PC-3 (cell line): ENCODE data around the gene SLAIN1. TPM values are rescaled to one million over a fixed set of nuclear protein-coding genes. Genes with fewer than 3 reads are reported as not detected.

ENCODE experiments used
- ATAC-seq: fragments of 200-7000 bp; cut with Tn5 transposase; 2 replicates; pipeline ENCODE4 v1.9.1; 2020; ENCODE audit warnings: mild to moderate bottlenecking, moderate library complexity
- Bru-seq: library from RNA; stranded (reverse); fragments of 400-500 nt; gene quantifications from one replicate; lab custom pipeline; 2021; lab: Mats Ljungman, UMichigan
- BruChase-seq, 2 experiments: library from RNA; stranded (reverse); fragments of 400-500 nt; gene quantifications; one replicate each; lab custom pipeline; 2021; lab: Mats Ljungman, UMichigan
- BruUV-seq: library from RNA; stranded (reverse); fragments of 400-500 nt; replicated peaks from 2 replicates; lab custom pipeline; 2021; lab: Mats Ljungman, UMichigan
- CTCF ChIA-PET: fragments of 300-600 bp; sonication (Branson Sonifier 250); formaldehyde crosslinking; loops from one replicate; lab custom pipeline; 2022; ENCODE audit warnings: antibody characterized with exemption; lab: Charles Lee
- POLR2A ChIA-PET: fragments of 300-600 bp; sonication (Branson Sonifier 250); formaldehyde crosslinking; loops from one replicate; lab custom pipeline; 2022; ENCODE audit warnings: antibody characterized with exemption; ENCODE audit not compliant: unreplicated experiment; lab: Charles Lee
- DNase-seq: peaks from one replicate; pipeline ENCODE4 v3.0.0-alpha.2; 2015
- H2AFZ ChIP-seq: fragments of 300-600 bp; sonication (generic); 2 replicates; pipeline ENCODE4 v1.6.0; 2016; ENCODE audit warnings: antibody characterized with exemption, low read length
- H3F3A ChIP-seq: fragments of 300-600 bp; sonication (generic); one replicate; pipeline ENCODE4 v1.6.0; 2017; ENCODE audit warnings: antibody characterized with exemption, low read length, control low read depth, mild to moderate bottlenecking; ENCODE audit not compliant: unreplicated experiment
- H3K27ac ChIP-seq: fragments of 300-600 bp; sonication (generic); 2 replicates; pipeline ENCODE4 v1.5.1; 2016; ENCODE audit warnings: mild to moderate bottlenecking, low read length
- H3K27me3 ChIP-seq: fragments of 300-600 bp; sonication (generic); 2 replicates; pipeline ENCODE4 v1.6.1; 2016; ENCODE audit warnings: low read length, mixed read lengths
- H3K36me3 ChIP-seq: fragments of 300-600 bp; sonication (generic); 2 replicates; pipeline ENCODE4 v1.6.1; 2016; ENCODE audit warnings: low read depth, mixed run types, low read length, mixed read lengths
- H3K4me1 ChIP-seq: fragments of 300-600 bp; sonication (generic); 2 replicates; pipeline ENCODE4 v1.5.1; 2016; ENCODE audit warnings: low read length; ENCODE audit not compliant: insufficient read depth
- H3K4me2 ChIP-seq: fragments of 300-600 bp; sonication (generic); 2 replicates; pipeline ENCODE4 v1.6.0; 2016; ENCODE audit warnings: low read length
- H3K4me3 ChIP-seq: fragments of 300-600 bp; sonication (generic); 2 replicates; pipeline ENCODE4 v1.5.1; 2016; ENCODE audit warnings: mild to moderate bottlenecking, low read length, mixed read lengths
- H3K79me2 ChIP-seq: fragments of 300-600 bp; sonication (generic); 2 replicates; pipeline ENCODE4 v1.6.1; 2017; ENCODE audit warnings: low read length, mixed read lengths
- H3K9ac ChIP-seq: fragments of 300-600 bp; sonication (generic); 2 replicates; pipeline ENCODE4 v1.6.0; 2016; ENCODE audit warnings: mild to moderate bottlenecking, low read length
- H3K9me2 ChIP-seq: fragments of 300-600 bp; sonication (generic); replicated peaks from 2 replicates; pipeline ENCODE4 v1.6.1; 2016; ENCODE audit warnings: mixed run types, low read length, mixed read lengths
- H3K9me3 ChIP-seq: fragments of 300-600 bp; sonication (generic); 2 replicates; pipeline ENCODE4 v1.6.1; 2016; ENCODE audit warnings: low read length, mixed read lengths
- H4K20me1 ChIP-seq: fragments of 300-600 bp; sonication (generic); 2 replicates; pipeline ENCODE4 v1.6.1; 2016; ENCODE audit warnings: low read length, mixed read lengths
- EZH2 ChIP-seq: fragments of 300-600 bp; sonication (generic); IDR thresholded peaks from one replicate; pipeline ENCODE4 v1.6.1; 2017; ENCODE audit warnings: antibody characterized with exemption, mild to moderate bottlenecking, low read length; ENCODE audit not compliant: unreplicated experiment
- EZH2phosphoT487 ChIP-seq: fragments of 300-600 bp; sonication (generic); IDR thresholded peaks from 2 replicates; pipeline ENCODE4 v1.6.1; 2018; ENCODE audit warnings: mild to moderate bottlenecking, antibody characterized with exemption, low read length, borderline replicate concordance
- intact Hi-C: fragments of 100-400 bp; cut with micrococcal nuclease; formaldehyde crosslinking; loops from 2 replicates; pipeline ENCODE4 v1.9.0; 2023
- long read RNA-seq: library from polyadenylated mRNA; unstranded; transcript quantifications from one replicate; pipeline ENCODE4 v2.0.0, GENCODE V29; 2021; ENCODE audit not compliant: unreplicated experiment
- total RNA-seq: library from RNA; depleted of rRNA; stranded (reverse); fragments of >200 nt; gene quantifications from 2 replicates; pipeline ENCODE4 v1.2.3, GENCODE V29; 2014; rRNA removed
- TF ChIP-seq, protein P1 (sequence below): fragments of 300-600 bp; sonication (generic); conservative IDR thresholded peaks from 2 replicates; pipeline ENCODE4 v1.5.1; 2017; ENCODE audit warnings: antibody characterized with exemption, low read depth, mild to moderate bottlenecking, low read length

SLAIN1 gene
- 5.0 and 12.7 TPM in 2 replicates for total RNA-seq
- percentile 60 among the genes with signal in this experiment for Bru-seq, nascent RNA
- percentile 48 among the genes with signal in this experiment for BruChase-seq, experiment 1, labeled RNA remaining after a 6-hour chase
- BruChase-seq, experiment 2, labeled RNA remaining after a 2-hour chase = percentile 56 among the genes with signal in this experiment
- long read RNA-seq, transcript SLAIN1-206 (7 exons, 2,855 nt) = major isoform, 23 of 28 reads
- long read RNA-seq, partial matches to known transcripts = 2 of 28 reads
- long read RNA-seq, other reads (novel, unspliced or antisense) = 3 of 28 reads

DNA sequence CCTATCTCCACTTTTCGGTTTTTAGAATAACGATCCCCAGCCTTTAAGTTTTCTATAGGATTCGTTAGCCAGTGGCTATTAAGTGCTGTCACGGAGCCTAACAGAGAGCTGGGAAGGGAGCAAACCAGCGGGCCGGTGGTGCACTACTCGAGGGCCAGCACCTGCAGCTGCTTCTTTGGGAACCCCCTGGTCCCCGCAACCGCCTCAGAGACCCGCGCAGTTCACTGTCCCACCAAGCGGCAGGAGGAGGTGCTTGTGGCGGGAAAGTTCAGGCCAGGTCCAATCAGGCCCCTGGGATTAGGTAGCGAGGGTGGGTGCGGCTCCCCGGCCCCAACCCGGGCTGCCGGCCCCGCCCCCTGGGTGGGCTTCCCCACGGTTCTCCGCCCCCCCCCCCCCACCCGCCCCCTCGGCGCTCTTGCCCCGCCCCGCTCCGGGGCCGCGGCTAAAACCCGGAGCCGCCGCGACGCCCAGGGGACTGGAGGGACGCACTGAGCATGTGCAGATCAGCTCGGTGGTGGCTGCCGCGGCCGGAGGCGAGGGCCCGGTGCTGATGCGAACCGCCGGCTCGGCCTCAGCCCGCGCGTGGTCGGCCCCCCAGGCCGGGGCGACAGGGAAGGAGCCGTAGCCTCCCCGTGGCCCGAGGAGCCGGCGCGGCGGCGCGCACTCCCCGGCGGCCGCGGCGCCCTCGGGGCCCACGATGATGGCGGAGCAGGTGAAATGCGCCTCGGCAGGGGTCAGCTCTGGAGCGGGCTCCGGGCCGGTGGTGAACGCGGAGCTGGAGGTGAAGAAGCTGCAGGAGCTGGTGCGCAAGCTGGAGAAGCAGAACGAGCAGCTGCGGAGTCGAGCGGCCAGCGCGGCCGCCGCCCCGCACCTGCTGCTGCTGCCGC is at the start of gene SLAIN1:
TSS of gene SLAIN1 (plus strand) at position 471 of the 887 bp plus-strand sequence. CDS start at position 698, 227 bp downstream.
- Histone ChIP-seq H4K20me1 (no peaks in the 10 kb centered on the region), H3K9ac (no peak within 1 kb of the TSS), H3K4me2 (peak within 1 kb of the TSS; percentile 91), H3K4me3 (peak within 1 kb of the TSS; percentile 81), H3K36me3 (no peaks in the 10 kb centered on the region), H3K9me3 (no peaks in the 10 kb centered on the region), H3K79me2 (peaks cover 13% of the 10 kb centered on the region), H3K27me3 (peaks cover 30% of the 10 kb centered on the region), H3K4me1 (peaks cover 20% of the 10 kb centered on the region), H3F3A (no peaks in the 10 kb centered on the region), H3K27ac (no peak within 1 kb of the TSS), H2AFZ (peak within 1 kb of the TSS; percentile 85), H3K9me2 (no peaks in the 10 kb centered on the region)
- CTCF ChIA-PET = no interaction called here
- intact Hi-C loops = loop anchor here (5.0 kb wide), 1 partner anchor 105 kb away; no protein-coding TSS in a partner anchor
- no TSS peak for BruUV-seq
- POLR2A ChIA-PET = interaction anchor here (0.6 kb wide), 1 partner anchor 175 kb away, joined by 3 read pairs; no protein-coding TSS in a partner anchor
- ATAC-seq (peak; percentile 68), DNase-seq (peak; percentile 67)
- TF ChIP-seq EZH2phosphoT487 (no peak), EZH2 (no peak)
- TF ChIP-seq, protein P1, sequence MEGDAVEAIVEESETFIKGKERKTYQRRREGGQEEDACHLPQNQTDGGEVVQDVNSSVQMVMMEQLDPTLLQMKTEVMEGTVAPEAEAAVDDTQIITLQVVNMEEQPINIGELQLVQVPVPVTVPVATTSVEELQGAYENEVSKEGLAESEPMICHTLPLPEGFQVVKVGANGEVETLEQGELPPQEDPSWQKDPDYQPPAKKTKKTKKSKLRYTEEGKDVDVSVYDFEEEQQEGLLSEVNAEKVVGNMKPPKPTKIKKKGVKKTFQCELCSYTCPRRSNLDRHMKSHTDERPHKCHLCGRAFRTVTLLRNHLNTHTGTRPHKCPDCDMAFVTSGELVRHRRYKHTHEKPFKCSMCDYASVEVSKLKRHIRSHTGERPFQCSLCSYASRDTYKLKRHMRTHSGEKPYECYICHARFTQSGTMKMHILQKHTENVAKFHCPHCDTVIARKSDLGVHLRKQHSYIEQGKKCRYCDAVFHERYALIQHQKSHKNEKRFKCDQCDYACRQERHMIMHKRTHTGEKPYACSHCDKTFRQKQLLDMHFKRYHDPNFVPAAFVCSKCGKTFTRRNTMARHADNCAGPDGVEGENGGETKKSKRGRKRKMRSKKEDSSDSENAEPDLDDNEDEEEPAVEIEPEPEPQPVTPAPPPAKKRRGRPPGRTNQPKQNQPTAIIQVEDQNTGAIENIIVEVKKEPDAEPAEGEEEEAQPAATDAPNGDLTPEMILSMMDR = no peak

DNA sequence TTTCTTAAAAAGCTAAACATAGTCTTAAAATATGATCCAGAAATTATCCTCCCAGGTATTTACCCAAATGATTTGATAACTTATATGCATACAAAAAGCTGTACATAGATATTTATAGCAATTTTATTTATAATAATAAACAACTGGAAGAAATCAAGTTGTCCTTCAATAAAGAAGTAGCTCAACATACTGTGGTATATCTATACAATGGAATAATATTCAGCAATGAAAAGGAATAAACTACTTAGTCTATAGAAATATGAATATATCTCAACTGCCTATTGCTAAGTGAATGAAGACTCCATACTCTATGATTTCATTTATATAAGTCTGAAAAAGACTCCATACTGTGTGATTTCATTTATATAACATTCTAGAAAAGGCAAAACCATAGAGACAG is 47.1 kb upstream of the SLAIN1 start:
- Histone ChIP-seq H3K9me2 (no peaks in the 10 kb centered on the region), H3K79me2 (no peaks in the 10 kb centered on the region), H3K4me3 (no peak overlapping the region), H3K27ac (no peak overlapping the region), H3K36me3 (no peaks in the 10 kb centered on the region), H2AFZ (no peak overlapping the region), H3K9me3 (no peaks in the 10 kb centered on the region), H3K4me1 (no peaks in the 10 kb centered on the region), H3K4me2 (no peak overlapping the region), H4K20me1 (no peaks in the 10 kb centered on the region), H3F3A (no peaks in the 10 kb centered on the region), H3K9ac (no peak overlapping the region), H3K27me3 (no peaks in the 10 kb centered on the region)
- TF ChIP-seq, protein P1 = no peak
- TF ChIP-seq EZH2 = no peak
- no peak for TF ChIP-seq EZH2phosphoT487
- ATAC-seq (no peak), DNase-seq (no peak)
- intact Hi-C loops = no loop called here
- POLR2A ChIA-PET = no interaction called here
- no TSS peak for BruUV-seq
- CTCF ChIA-PET = no interaction called here
